Tibial nerve (tissue), 4 donors: Measurements from ENCODE around the gene SNX30. TPM values are rescaled to one million over a fixed set of nuclear protein-coding genes. Genes with fewer than 3 reads are reported as not detected.

Experiments used
- DNase-seq, 2 donors: peaks; one replicate each; pipeline ENCODE4 v3.0.0-alpha.2; 2019; ENCODE audit warnings: low spot score in 2 of 2
- H3K27ac ChIP-seq, 4 donors: fragments of 200-600 bp; sonication (generic) in 3 of 4; one replicate each; pipeline ENCODE4 v1.5.1; 2017 to 2019; ENCODE audit warnings: mild to moderate bottlenecking in 1 of 4
- H3K27me3 ChIP-seq, 2 donors: fragments of 200-600 bp; sonication (generic) in 1 of 2; one replicate each; pipeline versions ENCODE4 v1.5.1 to v1.6.0; 2017 to 2019
- H3K36me3 ChIP-seq, 3 donors: fragments of 200-600 bp; sonication (generic); one replicate each; pipeline ENCODE4 v1.5.1; 2018 to 2019
- H3K4me1 ChIP-seq, 4 donors: fragments of 200-600 bp; sonication (generic) in 3 of 4; one replicate each; pipeline ENCODE4 v1.5.1; 2017 to 2019
- H3K4me3 ChIP-seq, 4 donors: fragments of 200-600 bp; sonication (generic) in 3 of 4; one replicate each; pipeline ENCODE4 v1.5.1; 2017 to 2019; ENCODE audit warnings: mild to moderate bottlenecking in 1 of 4, moderate library complexity in 1 of 4
- H3K9me3 ChIP-seq, 4 donors: fragments of 200-600 bp; sonication (generic) in 3 of 4; one replicate each; pipeline ENCODE4 v1.5.1; 2017 to 2019
- CTCF ChIP-seq, 5 experiments: fragments of 200-600 bp in 3 of 5; fragments of 450-650 bp in 2 of 5; sonication (generic) in 3 of 5; IDR thresholded peaks; one replicate each; pipeline ENCODE4 v1.5.1; 2016 to 2019; ENCODE audit warnings: antibody characterized with exemption in 5 of 5, mild to moderate bottlenecking in 3 of 5, moderate library complexity in 2 of 5
- EP300 ChIP-seq, 2 donors: sonication (generic); formaldehyde crosslinking; IDR thresholded peaks; one replicate each; pipeline ENCODE4 v1.6.1; 2017; ENCODE audit warnings: antibody characterized with exemption in 2 of 2, mild to moderate bottlenecking in 1 of 2
- POLR2A ChIP-seq, 2 donors: fragments of 450-650 bp; IDR thresholded peaks; one replicate each; pipeline ENCODE4 v1.6.1; 2017; ENCODE audit warnings: antibody characterized with exemption in 2 of 2, mild to moderate bottlenecking in 2 of 2, moderate library complexity in 2 of 2
- WGBS, 2 donors: methylation state at CpG; one replicate each; pipeline ENCODE4 v1.1.5; 2018; 5-methylcytosine and 5-hydroxymethylcytosine counted together
- total RNA-seq, 4 donors: library from RNA; depleted of rRNA; stranded (reverse); fragments of >200 nt; gene quantifications; one replicate each; pipeline ENCODE4 v1.1.0, GENCODE V29; 2016

Gene SNX30
- total RNA-seq, 4 donors from 2014 or later = 14.9 to 25.3 (median 17.0) TPM

GRCh38 chr9:112898872-112899311, 148.3 kb downstream of the SNX30 start:
- Histone ChIP-seq H3K36me3 (no peaks in the 10 kb centered on the region), H3K4me3 (no peak overlapping the region), H3K4me1 (no peaks in the 10 kb centered on the region), H3K9me3 (no peaks in the 10 kb centered on the region), H3K27me3 (no peaks in the 10 kb centered on the region), H3K27ac (no peak overlapping the region)
- no peak for DNase-seq
- WGBS, 2 donors = 45 to 48% methylated on average over 6 of the region's 6 CpGs
- no peak for TF ChIP-seq POLR2A (IDR thresholded peaks at IDR 0.05)
- peak in 1 of 2 donors; percentile 47 for TF ChIP-seq EP300 (IDR thresholded peaks at IDR 0.05)

- DNase-seq = no peak
- no peaks in the 10 kb centered on the region for H3K27me3 ChIP-seq
- TF ChIP-seq CTCF (IDR thresholded peaks at IDR 0.05) (no peak), POLR2A (IDR thresholded peaks at IDR 0.05) (no peak), EP300 (IDR thresholded peaks at IDR 0.05) (peak in 1 of 2 donors; percentile 10)
- H3K36me3 ChIP-seq = no peaks in the 10 kb centered on the region
- 72 to 78% methylated on average over 4 of the region's 4 CpGs for WGBS, 2 donors
- H3K4me1 ChIP-seq = no peaks in the 10 kb centered on the region
- no peak overlapping the region for H3K4me3 ChIP-seq
- H3K27ac ChIP-seq = no peak overlapping the region
- no peaks in the 10 kb centered on the region for H3K9me3 ChIP-seq
Measured at GRCh38 chr9:112900488-112900887, 149.9 kb downstream of the SNX30 start.

GRCh38 chr9:112900901-112901300, 150.3 kb downstream of the SNX30 start:
- 47 to 48% methylated on average over 1 of the region's 1 CpG for WGBS, 2 donors
- H3K4me3 ChIP-seq = no peak overlapping the region
- H3K36me3 ChIP-seq = no peaks in the 10 kb centered on the region
- DNase-seq = no peak
- H3K9me3 ChIP-seq = no peaks in the 10 kb centered on the region
- H3K27me3 ChIP-seq = no peaks in the 10 kb centered on the region
- TF ChIP-seq POLR2A (IDR thresholded peaks at IDR 0.05) (no peak), CTCF (IDR thresholded peaks at IDR 0.05) (no peak), EP300 (IDR thresholded peaks at IDR 0.05) (no peak)
- no peaks in the 10 kb centered on the region for H3K4me1 ChIP-seq
- H3K27ac ChIP-seq = no peak overlapping the region

GRCh38 chr9:112905084-112905483, 154.5 kb downstream of the SNX30 start:
- no peaks in the 10 kb centered on the region for H3K36me3 ChIP-seq
- no peak for TF ChIP-seq CTCF (IDR thresholded peaks at IDR 0.05)
- no peak for TF ChIP-seq POLR2A (IDR thresholded peaks at IDR 0.05)
- TF ChIP-seq EP300 (IDR thresholded peaks at IDR 0.05) = no peak
- H3K27ac ChIP-seq = no peak overlapping the region
- H3K27me3 ChIP-seq = no peaks in the 10 kb centered on the region
- H3K9me3 ChIP-seq = no peaks in the 10 kb centered on the region
- H3K4me1 ChIP-seq = no peaks in the 10 kb centered on the region
- DNase-seq = no peak
- WGBS, 2 donors = 47 to 49% methylated on average over 4 of the region's 4 CpGs
- no peak overlapping the region for H3K4me3 ChIP-seq

- no peaks in the 10 kb centered on the region for H3K27me3 ChIP-seq
- no peak overlapping the region for H3K4me3 ChIP-seq
- no peak overlapping the region for H3K27ac ChIP-seq
- no peaks in the 10 kb centered on the region for H3K36me3 ChIP-seq
- DNase-seq = no peak
- H3K9me3 ChIP-seq = no peaks in the 10 kb centered on the region
- H3K4me1 ChIP-seq = no peaks in the 10 kb centered on the region
- WGBS, 2 donors = 63 to 83% methylated on average over 2 of the region's 2 CpGs
- no peak for TF ChIP-seq CTCF (IDR thresholded peaks at IDR 0.05)
- no peak for TF ChIP-seq POLR2A (IDR thresholded peaks at IDR 0.05)
Measured at GRCh38 chr9:112911736-112912135, 161.2 kb downstream of the SNX30 start.

- no peaks in the 10 kb centered on the region for H3K9me3 ChIP-seq
- TF ChIP-seq POLR2A (IDR thresholded peaks at IDR 0.05) = no peak
- TF ChIP-seq CTCF (IDR thresholded peaks at IDR 0.05) = no peak
- no peak for TF ChIP-seq EP300 (IDR thresholded peaks at IDR 0.05)
- 75 to 85% methylated on average over 3 of the region's 3 CpGs for WGBS, 2 donors
- no peaks in the 10 kb centered on the region for H3K4me1 ChIP-seq
- no peak overlapping the region for H3K4me3 ChIP-seq
- no peak for DNase-seq
- H3K27ac ChIP-seq = no peak overlapping the region
- H3K36me3 ChIP-seq = no peaks in the 10 kb centered on the region
- H3K27me3 ChIP-seq = no peaks in the 10 kb centered on the region
Measured at GRCh38 chr9:112912636-112913035, 162.1 kb downstream of the SNX30 start.
